H1 (cell line): ENCODE results near the gene YAP1. TPM values are rescaled to one million over a fixed set of nuclear protein-coding genes. Genes with fewer than 3 reads are reported as not detected.

ENCODE experiments used
- CTCF ChIA-PET: fragments of 300-600 bp; sonication (Branson Sonifier 250); formaldehyde crosslinking; loops from one replicate; lab custom pipeline; 2021; ENCODE audit not compliant: partially characterized antibody; lab: Charles Lee
- POLR2A ChIA-PET: fragments of 300-600 bp; sonication (Branson Sonifier 250); formaldehyde crosslinking; loops from one replicate; lab custom pipeline; 2021; ENCODE audit warnings: inconsistent platforms; ENCODE audit not compliant: partially characterized antibody; lab: Charles Lee
- DNase-seq, 2 experiments: peaks; one replicate each; pipeline versions ENCODE4 v3.0.0 to v3.0.0-alpha.2; 2010 to 2022; ENCODE audit warnings: low spot score in 2 of 2, low read depth in 1 of 2, mixed read lengths in 1 of 2
- FAIRE-seq: peaks from 2 replicates; lab custom pipeline; 2011; peaks lifted over from hg19 to GRCh38; lab: Jason Lieb, UNC
- H2AFZ ChIP-seq: 2 replicates; pipeline ENCODE4 v1.8.1; 2012; ENCODE audit warnings: low read length, inconsistent platforms
- H2AK5ac ChIP-seq: 2 replicates; pipeline ENCODE4 v1.6.1; 2013; ENCODE audit warnings: low read depth, low read length
- H2BK120ac ChIP-seq: replicated peaks from 2 replicates; pipeline ENCODE3; 2013; ENCODE audit warnings: low read depth, low read length, inconsistent platforms
- H2BK12ac ChIP-seq: 2 replicates; pipeline ENCODE4 v1.6.1; 2013; ENCODE audit warnings: low read depth, low read length
- H2BK15ac ChIP-seq: 2 replicates; pipeline ENCODE4 v1.6.1; 2013; ENCODE audit warnings: low read length
- H2BK20ac ChIP-seq: 2 replicates; pipeline ENCODE4 v1.6.1; 2013; ENCODE audit warnings: low read length
- H2BK5ac ChIP-seq: 2 replicates; pipeline ENCODE4 v1.6.1; 2013; ENCODE audit warnings: low read depth, low read length
- H3K14ac ChIP-seq: 2 replicates; pipeline ENCODE4 v1.6.1; 2013; ENCODE audit warnings: inconsistent platforms; ENCODE audit not compliant: insufficient read length
- H3K18ac ChIP-seq: 2 replicates; pipeline ENCODE4 v1.6.1; 2013; ENCODE audit warnings: low read length; ENCODE audit errors: extremely low read depth
- H3K23ac ChIP-seq: 2 replicates; pipeline ENCODE4 v1.6.1; 2013; ENCODE audit warnings: inconsistent platforms; ENCODE audit not compliant: insufficient read length
- H3K23me2 ChIP-seq: 2 replicates; pipeline ENCODE4 v1.6.1; 2013; ENCODE audit warnings: low read depth, low read length
- H3K27ac ChIP-seq: 2 replicates; pipeline ENCODE4 v1.6.1; 2011; ENCODE audit warnings: low read depth, low read length, inconsistent platforms
- H3K27me3 ChIP-seq, 4 experiments: replicated peaks in 1 of 4; 1 replicate in 1 of 4; 2 replicates in 3 of 4; pipeline versions ENCODE4 v1.6.1 to v1.8.1; 2011 to 2013; ENCODE audit warnings: low read length in 3 of 4, mild to moderate bottlenecking in 3 of 4, inconsistent platforms in 2 of 4, mixed read lengths in 2 of 4, moderate library complexity in 1 of 4; ENCODE audit not compliant: control insufficient read depth in 3 of 4, insufficient read depth in 3 of 4; ENCODE audit errors: extremely low read depth in 1 of 4
- H3K36me3 ChIP-seq, 4 experiments: 2 replicates each; pipeline versions ENCODE4 v1.6.1 to v1.8.1; 2011 to 2013; ENCODE audit warnings: mild to moderate bottlenecking in 4 of 4, low read length in 3 of 4, moderate library complexity in 2 of 4, control low read depth in 1 of 4, inconsistent platforms in 1 of 4; ENCODE audit not compliant: insufficient read depth in 4 of 4, control insufficient read depth in 2 of 4
- H3K4ac ChIP-seq: replicated peaks from 2 replicates; pipeline ENCODE3; 2013; ENCODE audit warnings: low read length, low read depth, mixed read lengths, inconsistent platforms; ENCODE audit not compliant: insufficient read length
- H3K4me1 ChIP-seq, 4 experiments: replicated peaks in 1 of 4; 1 replicate in 1 of 4; 2 replicates in 3 of 4; pipeline versions ENCODE4 v1.6.1 to v1.8.1; 2011 to 2013; ENCODE audit warnings: low read length in 3 of 4, inconsistent platforms in 2 of 4, mixed read lengths in 1 of 4; ENCODE audit not compliant: insufficient read depth in 4 of 4, control insufficient read depth in 3 of 4
- H3K4me2 ChIP-seq, 2 experiments: 2 replicates each; pipeline versions ENCODE4 v1.6.1 to v1.8.1; 2011 to 2013; ENCODE audit warnings: low read depth in 2 of 2, low read length in 2 of 2, control low read depth in 1 of 2, inconsistent platforms in 1 of 2, mild to moderate bottlenecking in 1 of 2; ENCODE audit not compliant: insufficient read depth in 1 of 2
- H3K4me3 ChIP-seq, 4 experiments: fragments of 200-600, 300-600 bp in 1 of 4; sonication (generic), shearing (Covaris generic), sonication (Bioruptor Twin) in 1 of 4; 2 replicates each; pipeline versions ENCODE4 v1.5.1 to v1.8.1; 2011 to 2016; ENCODE audit warnings: low read length in 4 of 4, low read depth in 3 of 4, control low read depth in 2 of 4, inconsistent platforms in 2 of 4, mild to moderate bottlenecking in 2 of 4, mixed read lengths in 1 of 4, moderate library complexity in 1 of 4; ENCODE audit not compliant: insufficient read depth in 2 of 4; ENCODE audit errors: extremely low read depth in 1 of 4
- H3K56ac ChIP-seq: replicated peaks from 2 replicates; pipeline ENCODE3; 2013; ENCODE audit warnings: low read depth, mild to moderate bottlenecking, mixed read lengths, low read length, inconsistent platforms; ENCODE audit not compliant: insufficient read length
- H3K79me1 ChIP-seq: 2 replicates; pipeline ENCODE4 v1.6.1; 2013; ENCODE audit warnings: low read depth, low read length, control low read depth
- H3K79me2 ChIP-seq, 2 experiments: 2 replicates each; pipeline versions ENCODE4 v1.6.1 to v1.8.1; 2012 to 2013; ENCODE audit warnings: low read length in 2 of 2, mild to moderate bottlenecking in 2 of 2, inconsistent platforms in 1 of 2; ENCODE audit not compliant: insufficient read depth in 2 of 2, control insufficient read depth in 1 of 2
- H3K9ac ChIP-seq, 4 experiments: replicated peaks in 1 of 4; 1 replicate in 1 of 4; 2 replicates in 3 of 4; pipeline versions ENCODE4 v1.6.1 to v1.8.1; 2011 to 2013; ENCODE audit warnings: low read depth in 3 of 4, low read length in 3 of 4, control low read depth in 2 of 4, mild to moderate bottlenecking in 2 of 4, moderate library complexity in 2 of 4, inconsistent platforms in 1 of 4; ENCODE audit errors: extremely low read depth in 1 of 4
- H3K9me3 ChIP-seq, 2 experiments: 2 replicates each; pipeline versions ENCODE4 v1.6.1 to v1.8.1; 2012 to 2013; ENCODE audit warnings: mild to moderate bottlenecking in 2 of 2, moderate library complexity in 2 of 2, control low read depth in 1 of 2, inconsistent platforms in 1 of 2, low read depth in 1 of 2, low read length in 1 of 2, mixed read lengths in 1 of 2; ENCODE audit not compliant: insufficient read depth in 2 of 2
- H4K20me1 ChIP-seq, 2 experiments: replicated peaks in 1 of 2; 2 replicates each; pipeline versions ENCODE3 to v1.8.1; 2011 to 2013; ENCODE audit warnings: inconsistent platforms in 2 of 2, low read length in 2 of 2, mild to moderate bottlenecking in 1 of 2; ENCODE audit not compliant: insufficient read depth in 2 of 2, control insufficient read depth in 1 of 2
- H4K5ac ChIP-seq: 2 replicates; pipeline ENCODE4 v1.6.1; 2013; ENCODE audit warnings: low read length, low read depth, mixed read lengths, inconsistent platforms; ENCODE audit not compliant: insufficient read length
- H4K8ac ChIP-seq: 2 replicates; pipeline ENCODE4 v1.8.0; 2013; ENCODE audit warnings: mild to moderate bottlenecking, moderate library complexity, low read length, inconsistent platforms; ENCODE audit not compliant: insufficient read depth; ENCODE audit errors: extremely low read depth
- H4K91ac ChIP-seq: replicated peaks from 2 replicates; pipeline ENCODE3; 2013; ENCODE audit warnings: low read length, mixed read lengths, inconsistent platforms; ENCODE audit not compliant: insufficient read length
- BCL11A ChIP-seq, 2 experiments: IDR thresholded peaks; one replicate each; pipeline ENCODE4 v1.6.1; 2011; ENCODE audit warnings: low read depth in 2 of 2, low read length in 2 of 2, mild to moderate bottlenecking in 2 of 2
- CREB1 ChIP-seq: IDR thresholded peaks from 2 replicates; pipeline ENCODE4 v1.6.1; 2012; ENCODE audit warnings: inconsistent platforms
- JUND ChIP-seq: IDR thresholded peaks from 2 replicates; pipeline ENCODE4 v1.6.1; 2011; ENCODE audit warnings: mild to moderate bottlenecking, improper control_type of control experiment, low read length
- RBBP5 ChIP-seq: IDR thresholded peaks from 2 replicates; pipeline ENCODE4 v1.7.1; 2012; ENCODE audit warnings: low read depth, mild to moderate bottlenecking, inconsistent platforms, low read length, moderate library complexity, borderline replicate concordance
- RNF2 ChIP-seq: fragments of 200-900, 300-1000 bp; sonication (generic); IDR thresholded peaks from 2 replicates; pipeline ENCODE4 v1.7.1; 2016; ENCODE audit warnings: borderline replicate concordance, low read depth, mild to moderate bottlenecking, antibody characterized with exemption, low read length; ENCODE audit not compliant: poor library complexity, severe bottlenecking; ENCODE audit errors: missing control alignments
- SIN3A ChIP-seq, 2 experiments: IDR thresholded peaks in 1 of 2; conservative IDR thresholded peaks in 1 of 2; 2 replicates each; pipeline ENCODE4 v1.6.1; 2011 to 2012; ENCODE audit warnings: low read length in 2 of 2, improper control_type of control experiment in 1 of 2, low read depth in 1 of 2, mild to moderate bottlenecking in 1 of 2
- SP2 ChIP-seq: IDR thresholded peaks from 2 replicates; pipeline ENCODE4 v1.6.1; 2012; ENCODE audit warnings: mild to moderate bottlenecking, low read length, inconsistent platforms
- YY1 ChIP-seq: IDR thresholded peaks from 2 replicates; pipeline ENCODE4 v1.6.1; 2011; ENCODE audit warnings: low read depth, mild to moderate bottlenecking, low read length
- ZNF274 ChIP-seq: IDR thresholded peaks from 2 replicates; pipeline ENCODE4 v1.7.0; 2012; ENCODE audit warnings: low read length, borderline replicate concordance; ENCODE audit errors: extremely low read depth
- WGBS, 2 experiments: shearing (Covaris generic) in 1 of 2; methylation state at CpG; one replicate each; pipeline versions ENCODE4 v1.1.6 to v1.1.7; 2013 to 2015; ENCODE audit warnings: low lambda C conversion rate in 2 of 2, mixed read lengths in 2 of 2, inconsistent platforms in 1 of 2, low coverage in 1 of 2, missing lambda C conversion rate in 1 of 2; ENCODE audit not compliant: insufficient replicate concordance in 2 of 2, insufficient coverage in 1 of 2, insufficient read length in 1 of 2; ENCODE audit errors: extremely low coverage in 1 of 2, missing lambda C conversion rate in 1 of 2; 5-methylcytosine and 5-hydroxymethylcytosine counted together
- polyA plus RNA-seq, 7 experiments: library from polyadenylated mRNA; depleted of rRNA in 3 of 7; stranded (reverse) in 5 of 7; unstranded in 2 of 7; fragments of >200 nt in 5 of 7; fragments of 200-250 nt in 2 of 7; gene quantifications; 1 replicate in 5 of 7; 2 replicates in 1 of 7; 4 replicates in 1 of 7; pipeline versions ENCODE4 v1.2.1 to v1.2.3, GENCODE V29; 2011 to 2013; ENCODE audit warnings: missing spikeins in 2 of 7, mixed read lengths in 2 of 7
- total RNA-seq: library from RNA; stranded (reverse); fragmentation: NEBNext Ultra II Directional; extraction: Animal tissue kit (Norgen Biotek cat#: 25700); gene quantifications from 2 replicates; pipeline ENCODE4 v1.2.1, GENCODE V29; 2021
- TF ChIP-seq, protein P1 (sequence below): IDR thresholded peaks from 2 replicates; pipeline ENCODE4 v1.6.1; 2011; ENCODE audit warnings: low read length, improper control_type of control experiment

The YAP1 gene
- total and polyA plus RNA-seq, 2 of the 8 experiments (the other 6 are each of a cell fraction or from before 2014, with no cell fraction given) = 62.0 to 108 TPM

DNA sequence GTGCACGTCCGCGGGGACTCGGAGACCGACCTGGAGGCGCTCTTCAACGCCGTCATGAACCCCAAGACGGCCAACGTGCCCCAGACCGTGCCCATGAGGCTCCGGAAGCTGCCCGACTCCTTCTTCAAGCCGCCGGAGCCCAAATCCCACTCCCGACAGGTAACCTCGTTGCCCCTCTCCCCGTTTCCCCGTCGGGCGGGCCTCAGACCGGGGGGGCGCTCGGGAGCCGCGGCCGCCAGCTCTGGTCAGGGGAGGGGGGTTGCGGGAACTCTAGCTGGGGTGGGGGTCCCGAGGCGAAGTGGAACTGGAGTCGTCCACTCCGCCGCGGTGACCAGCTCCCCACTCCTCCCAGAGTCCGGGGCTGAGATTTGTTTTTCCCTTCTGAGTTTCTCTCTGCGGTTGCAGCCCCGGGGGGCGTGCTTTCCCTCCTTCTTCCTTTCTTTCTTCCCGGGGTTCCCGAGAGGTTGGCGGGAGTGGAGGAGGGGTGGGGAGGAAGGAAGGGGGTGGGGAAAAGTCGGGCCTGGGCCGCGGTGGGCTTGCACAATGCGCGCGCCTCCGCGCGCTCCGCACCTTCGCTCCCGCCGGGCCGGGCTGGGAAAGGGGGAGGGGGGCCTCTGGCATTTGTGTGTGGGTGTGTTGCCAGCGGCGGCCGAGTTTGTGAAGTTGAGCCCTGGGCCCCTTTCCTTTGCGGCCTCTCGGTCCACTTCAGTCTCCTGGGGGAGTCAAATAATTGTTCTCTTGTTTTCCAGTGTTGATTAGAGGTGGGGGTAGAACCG lies 952 bp downstream of the YAP1 start:
- H2BK12ac ChIP-seq = peak overlapping the region; percentile 82; the same call in 1 of the 2 replicates
- H4K91ac ChIP-seq = peak overlapping the region; percentile 93
- H3K18ac ChIP-seq = peak overlapping the region; percentile 84
- peak overlapping the region; percentile 97 for H3K27ac ChIP-seq
- H3K4me3 ChIP-seq = peak overlapping the region; percentile 79 to 99 (median 88)
- no peak overlapping the region for H2AK5ac ChIP-seq
- H3K9me3 ChIP-seq = no peaks in the 10 kb centered on the region
- no peaks in the 10 kb centered on the region for H3K79me1 ChIP-seq
- H2BK120ac ChIP-seq = no peak overlapping the region
- 0% methylated on average over 13 of the region's 61 CpGs; no CpG with 5 or more reads in 1 of the 2 experiments for WGBS, 2 experiments
- H3K4ac ChIP-seq = peak overlapping the region; percentile 42
- no peak overlapping the region for H3K23ac ChIP-seq
- peak overlapping the region; percentile 98 for H4K8ac ChIP-seq
- H3K14ac ChIP-seq = no peak overlapping the region
- peaks cover 0 to 34% of the 10 kb centered on the region in 2 experiments; a peak in 3 of 4 replicates for H3K79me2 ChIP-seq
- H3K27me3 ChIP-seq = no peaks in the 10 kb centered on the region
- H2BK5ac ChIP-seq = peak overlapping the region; percentile 94
- no peaks in the 10 kb centered on the region for H4K20me1 ChIP-seq
- peak; percentile 79 to 90 for DNase-seq
- no peak overlapping the region for H2BK20ac ChIP-seq
- H3K36me3 ChIP-seq = peaks cover 0 to 7% (median 0%) of the 10 kb centered on the region in 4 experiments; a peak in 1 of 8 replicates
- no peak for FAIRE-seq
- peak overlapping the region; percentile 96 for H3K56ac ChIP-seq
- H3K23me2 ChIP-seq = peaks cover 5% of the 10 kb centered on the region
- H3K4me1 ChIP-seq = peaks cover 0 to 17% (median 1%) of the 10 kb centered on the region in 4 experiments; a peak in 4 of 7 replicates
- H3K4me2 ChIP-seq = peak overlapping the region; percentile 85 to 94
- peak overlapping the region; percentile 93 to 98 (median 96) for H3K9ac ChIP-seq
- CTCF ChIA-PET = interaction anchor here (0.9 kb wide), 1 partner anchor 14 kb away, joined by 3 read pairs; no protein-coding TSS in a partner anchor
- H2BK15ac ChIP-seq = no peak overlapping the region
- peak overlapping the region; percentile 86 for H4K5ac ChIP-seq
- no peak overlapping the region for H2AFZ ChIP-seq
- POLR2A ChIA-PET = interaction anchor here (0.6 to 1.7 kb wide), 11 partner anchors 8 to 638 kb away, joined by 3 to 7 read pairs (median 4); no protein-coding TSS in a partner anchor
- TF ChIP-seq SIN3A (conservative IDR thresholded peaks at IDR 0.05 in 1 of 2, IDR thresholded peaks at IDR 0.05 in 1 of 2; ENCODE audit: low read depth in 1 of 2, low read length in 2 of 2) (0 out of 4 replicates have a peak, but pooled peaks of 1 of the 2 experiments have one; percentile 55), RBBP5 (peak; percentile 73; the same call in 1 of the 2 replicates), SP2 (no peak), ZNF274 (no peak), CREB1 (peak; percentile 68), RNF2 (no peak), JUND (no peak), BCL11A (IDR thresholded peaks at IDR 0.05; ENCODE audit: low read depth in 2 of 2, low read length in 2 of 2) (no peak), YY1 (no peak)
- TF ChIP-seq, protein P1, sequence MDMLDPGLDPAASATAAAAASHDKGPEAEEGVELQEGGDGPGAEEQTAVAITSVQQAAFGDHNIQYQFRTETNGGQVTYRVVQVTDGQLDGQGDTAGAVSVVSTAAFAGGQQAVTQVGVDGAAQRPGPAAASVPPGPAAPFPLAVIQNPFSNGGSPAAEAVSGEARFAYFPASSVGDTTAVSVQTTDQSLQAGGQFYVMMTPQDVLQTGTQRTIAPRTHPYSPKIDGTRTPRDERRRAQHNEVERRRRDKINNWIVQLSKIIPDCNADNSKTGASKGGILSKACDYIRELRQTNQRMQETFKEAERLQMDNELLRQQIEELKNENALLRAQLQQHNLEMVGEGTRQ = no peak
